LNCaP clone FGC (cell line): Measurements from ENCODE around the gene FGFR1OP2.

Experiments
- DNase-seq: peaks from one replicate; pipeline ENCODE4 v3.0.0-alpha.2; 2011; ENCODE audit warnings: low read depth
- H3K4me3 ChIP-seq: 2 replicates; pipeline ENCODE4 v1.5.1; 2011; ENCODE audit warnings: mild to moderate bottlenecking, low read depth, low read length, control low read depth
- TF ChIP-seq, protein P1 (sequence below): IDR thresholded peaks from 2 replicates; pipeline ENCODE4 v1.5.1; 2012; ENCODE audit warnings: mild to moderate bottlenecking; ENCODE audit not compliant: control insufficient read depth, insufficient read depth; ENCODE audit errors: extremely low read depth

Gene FGFR1OP2

DNA sequence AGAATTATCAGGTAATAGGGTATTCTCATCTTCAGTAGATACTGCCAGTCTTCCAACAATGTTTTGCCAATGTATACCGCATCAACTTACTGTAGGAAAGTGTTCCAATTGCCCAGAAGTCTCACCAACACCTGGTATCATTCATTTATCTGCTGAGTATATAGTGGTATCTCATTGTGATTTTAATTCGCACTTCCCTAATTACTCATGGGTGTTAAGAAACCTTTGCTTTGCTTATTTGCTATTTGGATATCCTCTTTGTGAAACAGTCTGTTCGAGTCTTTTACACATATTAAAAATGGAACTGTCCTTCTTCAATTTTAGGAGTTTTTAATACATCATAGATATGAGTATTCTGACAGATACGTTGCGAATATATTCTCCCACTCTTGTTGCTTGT is 69.8 kb downstream of the FGFR1OP2 start:
- H3K4me3 ChIP-seq: no peak overlapping the region
- DNase-seq: no peak
- TF ChIP-seq, protein P1, sequence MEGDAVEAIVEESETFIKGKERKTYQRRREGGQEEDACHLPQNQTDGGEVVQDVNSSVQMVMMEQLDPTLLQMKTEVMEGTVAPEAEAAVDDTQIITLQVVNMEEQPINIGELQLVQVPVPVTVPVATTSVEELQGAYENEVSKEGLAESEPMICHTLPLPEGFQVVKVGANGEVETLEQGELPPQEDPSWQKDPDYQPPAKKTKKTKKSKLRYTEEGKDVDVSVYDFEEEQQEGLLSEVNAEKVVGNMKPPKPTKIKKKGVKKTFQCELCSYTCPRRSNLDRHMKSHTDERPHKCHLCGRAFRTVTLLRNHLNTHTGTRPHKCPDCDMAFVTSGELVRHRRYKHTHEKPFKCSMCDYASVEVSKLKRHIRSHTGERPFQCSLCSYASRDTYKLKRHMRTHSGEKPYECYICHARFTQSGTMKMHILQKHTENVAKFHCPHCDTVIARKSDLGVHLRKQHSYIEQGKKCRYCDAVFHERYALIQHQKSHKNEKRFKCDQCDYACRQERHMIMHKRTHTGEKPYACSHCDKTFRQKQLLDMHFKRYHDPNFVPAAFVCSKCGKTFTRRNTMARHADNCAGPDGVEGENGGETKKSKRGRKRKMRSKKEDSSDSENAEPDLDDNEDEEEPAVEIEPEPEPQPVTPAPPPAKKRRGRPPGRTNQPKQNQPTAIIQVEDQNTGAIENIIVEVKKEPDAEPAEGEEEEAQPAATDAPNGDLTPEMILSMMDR: no peak

DNA sequence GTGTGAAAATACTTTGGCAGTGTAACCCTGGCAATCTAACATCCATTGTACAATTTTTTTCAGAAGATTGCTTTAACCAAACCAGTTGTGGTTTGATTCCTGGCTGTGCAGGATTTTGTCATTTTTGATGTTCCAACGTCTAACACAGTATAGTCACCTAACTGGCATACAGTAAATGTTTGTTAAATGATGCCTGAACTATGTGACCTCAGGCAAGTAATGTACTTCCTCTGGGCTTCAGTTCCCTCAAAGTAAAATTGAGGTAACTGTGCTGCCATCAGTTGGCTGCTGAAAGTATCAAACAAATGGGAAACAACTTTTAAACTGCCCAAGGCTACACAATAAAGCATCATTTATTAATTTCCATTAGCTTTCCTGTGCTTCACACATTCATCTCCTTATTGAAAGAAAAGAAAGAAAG is 71.6 kb downstream of the FGFR1OP2 start:
- TF ChIP-seq, protein P1: peak; percentile 21; the same call in 1 of the 2 replicates
- DNase-seq: no peak
- H3K4me3 ChIP-seq: no peak overlapping the region

DNA sequence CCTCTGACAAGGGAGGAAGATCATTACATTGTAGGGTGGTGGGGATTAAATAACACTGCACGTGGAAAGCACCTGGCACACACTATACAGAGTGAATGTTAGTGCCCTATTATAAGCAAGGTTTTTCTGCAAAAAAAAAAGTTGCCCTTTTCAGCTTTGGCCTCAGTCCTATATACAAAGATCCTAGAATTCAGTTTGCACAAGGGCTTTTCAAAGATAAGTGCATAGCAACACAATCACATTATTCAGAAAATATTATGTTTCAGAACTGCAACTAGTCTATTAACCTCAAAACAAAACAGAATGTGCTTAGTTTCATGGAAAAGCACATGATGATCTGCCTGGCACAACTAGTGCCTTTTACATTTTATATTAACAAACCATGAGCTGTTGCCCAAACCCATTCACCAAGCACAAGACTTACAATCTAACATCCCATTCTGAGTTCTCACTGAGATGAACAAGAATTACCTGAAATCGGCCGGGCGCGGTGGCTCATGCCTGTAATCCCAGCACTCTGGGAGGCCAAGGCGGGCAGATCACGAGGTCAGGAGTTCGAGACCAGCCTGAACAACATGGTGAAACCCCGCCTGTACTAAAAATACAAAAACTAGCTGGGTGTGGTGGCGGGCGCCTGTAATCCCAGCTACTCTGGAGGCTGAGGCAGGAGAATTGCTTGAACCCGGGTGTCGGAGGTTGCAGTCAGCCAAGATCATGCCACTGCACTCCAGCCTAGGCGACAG is 74.1 kb downstream of the FGFR1OP2 start:
- H3K4me3 ChIP-seq: peak overlapping the region; percentile 89
- TF ChIP-seq, protein P1: no peak
- DNase-seq: no peak

DNA sequence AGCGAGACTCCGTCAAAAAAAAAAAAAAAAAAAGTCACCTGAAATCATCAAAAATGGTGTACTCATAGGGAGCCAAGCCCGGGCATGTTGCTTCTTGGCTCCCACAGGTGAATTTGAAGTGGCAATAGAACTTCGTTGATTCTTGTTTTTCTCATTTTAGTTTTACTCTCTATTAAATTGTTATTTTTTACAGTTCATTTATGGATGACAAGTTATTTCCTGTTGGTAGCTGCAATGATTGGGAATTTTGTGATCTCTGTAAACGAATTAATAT is 74.6 kb downstream of the FGFR1OP2 start:
- peak overlapping the region; percentile 89 for H3K4me3 ChIP-seq
- DNase-seq: no peak

DNA sequence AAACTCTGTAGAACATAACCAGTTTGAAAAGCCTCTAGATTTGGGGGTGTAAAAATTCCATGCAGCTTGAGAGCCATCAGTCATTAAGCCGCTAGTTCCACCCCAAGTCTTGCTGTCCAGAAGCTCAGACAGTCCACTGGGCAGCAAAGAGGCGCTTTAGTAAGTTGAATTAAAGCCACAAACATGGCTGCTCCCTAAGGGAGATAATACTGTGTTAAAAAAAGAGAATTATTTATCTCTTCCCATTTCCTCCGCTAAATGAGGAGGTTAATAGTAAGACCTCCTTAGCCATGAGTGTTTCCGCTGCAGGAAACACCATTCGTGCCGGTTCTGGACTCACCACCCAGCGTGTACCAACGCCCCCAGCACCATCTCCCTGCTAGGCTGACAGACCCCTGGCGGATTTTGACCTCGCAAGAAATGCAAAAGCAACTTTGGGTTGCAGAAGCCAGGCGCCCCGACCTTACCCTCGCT is 75.4 kb downstream of the FGFR1OP2 start:
- TF ChIP-seq, protein P1: no peak
- peak overlapping the region; percentile 89 for H3K4me3 ChIP-seq
- no peak for DNase-seq

More for the DNA sequence above, 74.6 kb downstream of the FGFR1OP2 start:
- TF ChIP-seq, protein P1: no peak

DNA sequence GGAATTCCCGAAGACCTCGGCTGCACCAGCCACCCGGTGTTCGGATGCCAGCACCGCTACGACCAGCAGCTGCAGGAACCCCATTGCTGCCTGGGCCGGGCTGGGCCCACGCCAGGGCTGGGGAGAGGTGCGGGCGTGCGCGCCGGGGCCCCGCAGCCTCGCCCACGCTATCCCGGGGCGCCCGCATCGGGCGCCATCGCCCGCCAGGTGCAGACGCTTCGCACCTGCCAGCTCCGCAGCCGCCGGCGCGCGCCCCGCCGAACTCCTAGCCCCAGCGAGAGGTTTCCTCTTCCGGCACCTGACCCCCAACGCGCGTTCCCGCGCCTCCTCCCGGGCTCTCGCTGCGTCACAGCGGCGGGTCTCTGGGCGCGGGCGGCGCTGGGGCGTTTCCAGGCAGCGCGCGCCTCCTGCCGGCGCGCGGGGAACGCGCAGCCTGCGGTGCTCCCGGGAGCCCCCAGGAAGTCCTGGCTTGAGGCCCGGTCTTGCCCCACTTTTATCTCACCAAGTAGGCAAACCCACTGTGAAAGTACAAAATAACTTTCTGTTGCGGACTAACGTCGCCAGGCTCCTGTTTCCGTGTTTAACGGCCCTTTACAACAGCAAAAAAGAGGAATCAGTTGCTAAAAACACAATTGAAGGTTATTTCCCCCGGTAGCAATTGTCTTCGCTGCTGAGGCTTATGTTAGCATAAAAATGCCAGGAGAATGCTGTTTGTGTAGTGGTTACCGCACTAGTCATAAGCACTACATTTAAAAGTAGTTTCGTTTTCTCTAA is 76.0 kb downstream of the FGFR1OP2 start, which contains the start of gene TM7SF3:
TM7SF3 (minus strand) TSS at position 300 of the 774 bp plus-strand sequence; CDS start at position 84, 216 bp downstream.
- DNase-seq: peak; percentile 73
- TF ChIP-seq, protein P1: peak; percentile 92
- peak within 1 kb of the TSS; percentile 89 for H3K4me3 ChIP-seq
